Keratinocyte (primary cell): Measurements from ENCODE around the gene WDR41.

ENCODE experiments used
- CTCF ChIP-seq, 3 experiments: IDR thresholded peaks in 1 of 3; conservative IDR thresholded peaks in 1 of 3; optimal IDR thresholded peaks in 1 of 3; 2 replicates in 2 of 3; 3 replicates in 1 of 3; pipeline versions ENCODE3 to v1.5.1; 2011; ENCODE audit warnings: low read length in 3 of 3, mild to moderate bottlenecking in 3 of 3, moderate library complexity in 2 of 3, control low read depth in 1 of 3, inconsistent platforms in 1 of 3; ENCODE audit not compliant: insufficient read depth in 2 of 3; ENCODE audit errors: extremely low read depth in 1 of 3
- EZH2 ChIP-seq: IDR thresholded peaks from one replicate; pipeline ENCODE4 v1.6.1; 2012; ENCODE audit warnings: inconsistent platforms, mild to moderate bottlenecking, low read length, moderate library complexity

GRCh38 chr5:77492653-77493000 lies 511 bp upstream of the WDR41 start:
- TF ChIP-seq EZH2 (no peak), CTCF (optimal IDR thresholded peaks at IDR 0.05 in 1 of 3, IDR thresholded peaks at IDR 0.05 in 1 of 3, conservative IDR thresholded peaks at IDR 0.05 in 1 of 3; ENCODE audit: extremely low read depth in 1 of 3, insufficient read depth in 2 of 3, low read length in 3 of 3) (no peak)
